Kidney epithelial cell (primary cell): ENCODE results near the gene GHSR. TPM values are rescaled to one million over a fixed set of nuclear protein-coding genes. Genes with fewer than 3 reads are reported as not detected.
"Not testable (repeated sequence)": the region's sequence is repeated elsewhere in the genome, so short reads cannot be mapped to it uniquely, and the experiment has no call there.

Experiments
- DNase-seq: peaks from one replicate; pipeline ENCODE4 v3.0.0-alpha.2; 2010; ENCODE audit warnings: low read depth
- H3K27me3 ChIP-seq: 2 replicates; pipeline ENCODE4 v1.6.0; 2011; ENCODE audit warnings: low read length; ENCODE audit not compliant: control insufficient read depth, insufficient read depth
- H3K36me3 ChIP-seq: 2 replicates; pipeline ENCODE4 v1.5.1; 2011; ENCODE audit warnings: low read length; ENCODE audit not compliant: control insufficient read depth, insufficient read depth
- H3K4me3 ChIP-seq: 2 replicates; pipeline ENCODE4 v1.5.1; 2011; ENCODE audit warnings: low read depth, mild to moderate bottlenecking, control low read depth, low read length
- total RNA-seq: library from RNA; depleted of rRNA; stranded (reverse); fragments of >200 nt; gene quantifications from 2 replicates; pipeline ENCODE4 v1.2.3, GENCODE V29; 2015
- TF ChIP-seq, protein P1 (sequence below): IDR thresholded peaks from 2 replicates; pipeline ENCODE4 v1.5.1; 2011; ENCODE audit warnings: mild to moderate bottlenecking, moderate library complexity, low read length, control low read depth, inconsistent platforms; ENCODE audit not compliant: insufficient read depth, poor library complexity, severe bottlenecking

GHSR gene, protein sequence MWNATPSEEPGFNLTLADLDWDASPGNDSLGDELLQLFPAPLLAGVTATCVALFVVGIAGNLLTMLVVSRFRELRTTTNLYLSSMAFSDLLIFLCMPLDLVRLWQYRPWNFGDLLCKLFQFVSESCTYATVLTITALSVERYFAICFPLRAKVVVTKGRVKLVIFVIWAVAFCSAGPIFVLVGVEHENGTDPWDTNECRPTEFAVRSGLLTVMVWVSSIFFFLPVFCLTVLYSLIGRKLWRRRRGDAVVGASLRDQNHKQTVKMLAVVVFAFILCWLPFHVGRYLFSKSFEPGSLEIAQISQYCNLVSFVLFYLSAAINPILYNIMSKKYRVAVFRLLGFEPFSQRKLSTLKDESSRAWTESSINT
- total RNA-seq = not detected in 2 replicates

DNA sequence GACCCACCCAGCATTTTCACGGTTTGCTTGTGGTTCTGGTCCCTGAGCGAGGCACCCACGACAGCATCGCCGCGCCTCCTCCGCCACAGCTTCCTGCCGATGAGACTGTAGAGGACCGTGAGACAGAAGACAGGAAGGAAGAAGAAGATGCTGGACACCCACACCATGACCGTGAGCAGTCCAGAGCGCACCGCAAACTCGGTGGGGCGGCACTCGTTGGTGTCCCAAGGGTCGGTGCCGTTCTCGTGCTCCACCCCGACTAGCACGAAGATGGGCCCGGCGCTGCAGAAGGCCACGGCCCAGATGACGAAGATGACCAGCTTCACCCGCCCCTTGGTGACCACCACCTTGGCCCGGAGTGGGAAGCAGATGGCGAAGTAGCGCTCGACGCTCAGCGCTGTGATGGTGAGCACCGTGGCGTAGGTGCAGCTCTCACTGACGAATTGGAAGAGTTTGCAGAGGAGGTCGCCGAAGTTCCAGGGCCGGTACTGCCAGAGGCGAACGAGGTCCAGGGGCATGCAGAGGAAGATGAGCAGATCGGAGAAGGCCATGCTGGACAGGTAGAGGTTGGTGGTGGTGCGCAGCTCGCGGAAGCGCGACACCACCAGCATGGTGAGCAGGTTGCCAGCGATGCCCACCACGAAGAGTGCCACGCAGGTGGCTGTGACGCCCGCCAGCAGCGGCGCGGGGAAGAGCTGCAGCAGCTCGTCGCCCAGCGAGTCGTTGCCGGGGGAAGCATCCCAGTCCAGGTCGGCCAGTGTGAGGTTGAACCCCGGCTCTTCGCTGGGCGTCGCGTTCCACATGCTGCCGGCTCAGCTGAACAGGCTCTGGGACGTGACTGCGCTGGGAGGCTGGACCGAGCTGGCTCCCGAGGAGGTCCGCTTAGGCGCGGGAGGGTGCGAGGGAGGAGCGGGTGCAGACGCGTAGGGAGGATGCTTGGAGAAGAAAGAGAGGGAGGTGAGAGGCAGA lies at the start of gene GHSR:
Gene GHSR, minus strand, starts transcription at position 846 of the 969 bp plus-strand sequence. Its CDS starts 43 bp downstream, at position 803.
- Histone ChIP-seq H3K4me3 (no peak within 1 kb of the TSS), H3K36me3 (no peaks in the 10 kb centered on the region), H3K27me3 (peaks cover 29% of the 10 kb centered on the region)
- TF ChIP-seq, protein P1, sequence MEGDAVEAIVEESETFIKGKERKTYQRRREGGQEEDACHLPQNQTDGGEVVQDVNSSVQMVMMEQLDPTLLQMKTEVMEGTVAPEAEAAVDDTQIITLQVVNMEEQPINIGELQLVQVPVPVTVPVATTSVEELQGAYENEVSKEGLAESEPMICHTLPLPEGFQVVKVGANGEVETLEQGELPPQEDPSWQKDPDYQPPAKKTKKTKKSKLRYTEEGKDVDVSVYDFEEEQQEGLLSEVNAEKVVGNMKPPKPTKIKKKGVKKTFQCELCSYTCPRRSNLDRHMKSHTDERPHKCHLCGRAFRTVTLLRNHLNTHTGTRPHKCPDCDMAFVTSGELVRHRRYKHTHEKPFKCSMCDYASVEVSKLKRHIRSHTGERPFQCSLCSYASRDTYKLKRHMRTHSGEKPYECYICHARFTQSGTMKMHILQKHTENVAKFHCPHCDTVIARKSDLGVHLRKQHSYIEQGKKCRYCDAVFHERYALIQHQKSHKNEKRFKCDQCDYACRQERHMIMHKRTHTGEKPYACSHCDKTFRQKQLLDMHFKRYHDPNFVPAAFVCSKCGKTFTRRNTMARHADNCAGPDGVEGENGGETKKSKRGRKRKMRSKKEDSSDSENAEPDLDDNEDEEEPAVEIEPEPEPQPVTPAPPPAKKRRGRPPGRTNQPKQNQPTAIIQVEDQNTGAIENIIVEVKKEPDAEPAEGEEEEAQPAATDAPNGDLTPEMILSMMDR = no peak
- no peak for DNase-seq

DNA sequence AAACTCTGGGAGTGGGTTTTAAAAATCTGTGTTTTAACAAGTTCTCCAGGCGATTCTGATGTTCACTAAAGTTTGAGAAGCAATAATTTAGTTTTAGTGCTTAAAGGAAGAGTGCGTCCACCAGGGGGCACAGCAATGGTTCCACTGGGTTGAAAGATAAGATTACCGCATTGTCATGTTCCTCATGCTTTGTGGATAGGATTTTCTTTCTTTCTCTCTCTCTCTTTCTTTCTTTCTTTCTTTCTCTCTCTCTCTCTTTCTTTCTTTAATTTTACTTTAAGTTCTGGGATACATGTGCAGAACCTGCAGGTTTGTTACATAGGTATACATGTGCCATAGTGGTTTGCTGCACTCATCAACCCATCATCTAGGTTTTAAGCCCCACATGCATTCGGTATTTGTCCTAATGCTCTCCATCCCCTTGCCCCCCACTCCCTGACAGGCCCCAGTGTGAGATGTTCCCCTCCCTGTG lies 42.0 kb upstream of the GHSR start:
- not testable (repeated sequence) for H3K27me3 ChIP-seq, H3K36me3 ChIP-seq, H3K4me3 ChIP-seq, DNase-seq
- TF ChIP-seq, protein P1 = peak; percentile 68

DNA sequence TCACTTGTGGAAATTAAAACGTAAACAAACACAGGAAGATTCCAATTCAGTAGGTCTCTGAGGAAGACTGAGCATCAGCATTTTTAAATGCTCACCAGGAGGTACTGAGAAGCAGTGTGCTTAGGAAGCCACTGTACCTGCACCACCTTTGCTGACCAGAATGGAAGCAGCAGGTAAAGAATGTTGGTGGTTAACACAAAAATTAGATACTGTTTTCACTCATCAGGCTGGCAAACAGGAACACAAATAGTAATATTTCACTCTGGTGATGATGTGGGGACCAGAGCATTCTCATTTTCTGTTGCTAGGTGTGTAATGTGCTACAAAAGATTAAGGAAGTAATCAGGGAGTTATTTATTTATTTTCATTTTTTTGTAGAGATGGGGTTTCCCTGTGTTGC lies 29.9 kb upstream of the GHSR start:
- Histone ChIP-seq H3K27me3 (no peaks in the 10 kb centered on the region), H3K4me3 (no peak overlapping the region), H3K36me3 (no peaks in the 10 kb centered on the region)
- TF ChIP-seq, protein P1 = no peak
- no peak for DNase-seq

DNA sequence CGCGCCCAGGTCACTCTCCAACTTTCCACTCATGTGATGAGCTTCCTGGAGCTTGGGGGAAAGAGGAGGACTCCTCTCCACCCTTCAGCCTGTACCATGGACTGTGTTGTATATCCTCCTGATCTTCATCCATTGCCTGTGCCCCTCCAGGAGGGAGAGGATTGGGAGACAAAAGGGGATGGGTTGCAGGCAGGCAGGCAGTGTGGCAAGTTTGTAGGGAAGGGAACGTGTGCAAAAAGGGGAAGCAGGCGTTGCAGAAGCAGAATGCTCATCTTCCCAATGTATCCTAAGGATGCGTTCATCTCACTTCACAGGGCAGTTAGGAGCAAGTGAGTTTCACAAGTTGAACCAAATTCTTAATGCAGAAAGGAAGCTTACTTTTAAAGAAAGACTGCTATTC lies 28.1 kb upstream of the GHSR start:
- no peak overlapping the region for H3K4me3 ChIP-seq
- DNase-seq = no peak

DNA sequence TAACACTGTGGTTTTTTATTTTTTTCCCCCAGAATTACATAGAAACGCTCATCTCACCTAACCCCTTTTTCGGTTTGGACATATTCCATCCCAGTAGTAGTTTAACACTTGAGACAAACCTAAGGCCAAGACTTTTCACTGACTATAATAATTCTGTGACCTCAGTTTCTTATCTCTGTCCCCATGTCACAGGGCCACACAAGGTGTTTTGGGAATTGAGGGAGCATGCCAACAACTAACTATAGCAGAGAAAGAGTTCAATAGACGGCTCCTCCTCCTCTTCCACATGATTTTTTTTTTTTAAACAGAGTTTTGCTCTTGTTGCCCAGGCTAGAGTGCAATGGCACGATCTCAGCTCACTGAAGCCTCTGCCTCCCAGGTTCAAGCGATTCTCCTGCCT lies 27.4 kb upstream of the GHSR start:
- Histone ChIP-seq H3K4me3 (no peak overlapping the region), H3K27me3 (no peaks in the 10 kb centered on the region), H3K36me3 (no peaks in the 10 kb centered on the region)
- DNase-seq = no peak
- TF ChIP-seq, protein P1 = no peak

More for the DNA sequence above, 28.1 kb upstream of the GHSR start:
- Histone ChIP-seq H3K27me3 (no peaks in the 10 kb centered on the region), H3K36me3 (no peaks in the 10 kb centered on the region)
- TF ChIP-seq, protein P1 = no peak
